GM10248 (cell line): ENCODE measurements around the gene PRDM1.

Source experiments
- CTCF ChIA-PET: fragments of 300-600 bp; sonication (Branson Sonifier 250); formaldehyde crosslinking; extraction: SDS; loops from one replicate; lab custom pipeline; 2021; ENCODE audit warnings: antibody characterized with exemption; lab: Yijun Ruan, JAX
- POLR2A ChIA-PET: fragments of 350-650 bp; sonication (Branson Sonifier 250); formaldehyde crosslinking; extraction: SDS; loops from one replicate; lab custom pipeline; 2020; ENCODE audit warnings: antibody characterized with exemption; lab: Yijun Ruan, JAX
- DNase-seq: peaks from one replicate; pipeline ENCODE4 v3.0.0; 2012; ENCODE audit errors: extremely low spot score
- TF ChIP-seq, protein P1 (sequence below): IDR thresholded peaks from 2 replicates; pipeline ENCODE4 v1.5.1; 2012; ENCODE audit warnings: mild to moderate bottlenecking, low read depth; ENCODE audit errors: extremely low read depth, missing control alignments, control extremely low read depth

PRDM1 gene

DNA sequence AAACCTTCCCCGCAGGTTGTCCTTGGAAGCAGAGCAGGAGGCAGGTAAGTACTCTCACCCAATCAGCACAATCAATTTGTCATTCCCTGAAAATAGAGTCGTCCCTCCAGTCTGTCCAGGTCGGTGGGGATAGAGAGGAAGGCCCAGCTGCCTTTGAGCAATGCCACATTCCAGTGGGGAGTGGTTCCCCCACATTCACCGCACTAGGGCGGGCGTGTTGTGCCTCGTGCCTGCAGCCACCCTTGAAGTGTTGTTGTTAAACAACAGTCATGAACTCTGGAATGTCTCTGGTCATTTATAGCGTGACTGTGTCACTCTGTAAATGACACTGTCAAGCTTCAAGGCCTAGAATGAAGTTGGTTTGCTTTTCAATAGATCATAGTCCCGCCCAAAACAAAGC lies 33.4 kb downstream of the PRDM1 start:
- no peak for DNase-seq
- ChIA-PET CTCF (interaction anchor here (0.9 to 2.0 kb wide), 7 partner anchors 11 to 637 kb away, joined by 3 to 8 read pairs (median 4); no protein-coding TSS in a partner anchor), POLR2A (no interaction called here)
- TF ChIP-seq, protein P1, sequence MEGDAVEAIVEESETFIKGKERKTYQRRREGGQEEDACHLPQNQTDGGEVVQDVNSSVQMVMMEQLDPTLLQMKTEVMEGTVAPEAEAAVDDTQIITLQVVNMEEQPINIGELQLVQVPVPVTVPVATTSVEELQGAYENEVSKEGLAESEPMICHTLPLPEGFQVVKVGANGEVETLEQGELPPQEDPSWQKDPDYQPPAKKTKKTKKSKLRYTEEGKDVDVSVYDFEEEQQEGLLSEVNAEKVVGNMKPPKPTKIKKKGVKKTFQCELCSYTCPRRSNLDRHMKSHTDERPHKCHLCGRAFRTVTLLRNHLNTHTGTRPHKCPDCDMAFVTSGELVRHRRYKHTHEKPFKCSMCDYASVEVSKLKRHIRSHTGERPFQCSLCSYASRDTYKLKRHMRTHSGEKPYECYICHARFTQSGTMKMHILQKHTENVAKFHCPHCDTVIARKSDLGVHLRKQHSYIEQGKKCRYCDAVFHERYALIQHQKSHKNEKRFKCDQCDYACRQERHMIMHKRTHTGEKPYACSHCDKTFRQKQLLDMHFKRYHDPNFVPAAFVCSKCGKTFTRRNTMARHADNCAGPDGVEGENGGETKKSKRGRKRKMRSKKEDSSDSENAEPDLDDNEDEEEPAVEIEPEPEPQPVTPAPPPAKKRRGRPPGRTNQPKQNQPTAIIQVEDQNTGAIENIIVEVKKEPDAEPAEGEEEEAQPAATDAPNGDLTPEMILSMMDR: no peak

DNA sequence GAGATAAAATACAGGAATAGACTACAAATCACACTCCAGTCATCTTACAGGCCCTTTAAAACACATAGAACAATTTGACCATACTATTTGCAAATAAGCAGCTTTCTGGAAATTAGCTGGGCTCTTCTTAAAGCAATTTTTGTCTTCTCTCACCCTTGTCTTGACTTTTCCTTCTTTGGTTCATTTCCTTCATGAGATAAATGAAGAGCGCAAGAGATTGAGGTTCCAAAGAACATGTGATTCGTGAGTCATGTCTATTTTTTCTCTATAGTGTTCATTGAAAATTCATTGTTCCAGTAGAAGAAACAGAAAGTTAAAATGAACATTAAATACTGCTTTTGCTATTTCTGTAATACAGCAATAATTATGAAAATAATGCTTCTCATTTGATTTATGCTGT lies 33.9 kb downstream of the PRDM1 start:
- no peak for DNase-seq
- TF ChIP-seq, protein P1: no peak
- POLR2A ChIA-PET: no interaction called here
- CTCF ChIA-PET: interaction anchor here (0.9 to 2.0 kb wide), 5 partner anchors 11 to 637 kb away, joined by 3 to 4 read pairs (median 4); no protein-coding TSS in a partner anchor

DNA sequence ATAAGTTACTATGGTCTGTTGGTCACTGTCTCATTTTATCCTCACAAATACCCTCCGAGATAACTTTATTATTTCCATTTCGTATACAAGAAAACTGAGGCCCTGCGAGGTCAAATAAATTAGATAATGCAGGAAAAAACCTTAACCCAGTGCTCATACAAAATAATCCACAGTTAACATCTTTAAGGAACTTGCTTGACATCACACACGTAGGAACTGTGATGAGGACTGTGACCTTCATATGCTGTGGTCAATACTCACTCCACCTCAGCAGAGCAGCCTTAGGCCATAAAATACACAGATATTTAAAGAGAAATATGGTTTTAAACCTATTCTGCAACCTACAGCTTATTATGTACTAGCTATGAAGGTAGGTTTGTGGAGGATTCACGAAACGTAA lies 34.3 kb downstream of the PRDM1 start:
- ChIA-PET POLR2A (no interaction called here), CTCF (interaction anchor here (0.9 kb wide), 1 partner anchor 103 kb away, joined by 3 read pairs; no protein-coding TSS in a partner anchor)

DNA sequence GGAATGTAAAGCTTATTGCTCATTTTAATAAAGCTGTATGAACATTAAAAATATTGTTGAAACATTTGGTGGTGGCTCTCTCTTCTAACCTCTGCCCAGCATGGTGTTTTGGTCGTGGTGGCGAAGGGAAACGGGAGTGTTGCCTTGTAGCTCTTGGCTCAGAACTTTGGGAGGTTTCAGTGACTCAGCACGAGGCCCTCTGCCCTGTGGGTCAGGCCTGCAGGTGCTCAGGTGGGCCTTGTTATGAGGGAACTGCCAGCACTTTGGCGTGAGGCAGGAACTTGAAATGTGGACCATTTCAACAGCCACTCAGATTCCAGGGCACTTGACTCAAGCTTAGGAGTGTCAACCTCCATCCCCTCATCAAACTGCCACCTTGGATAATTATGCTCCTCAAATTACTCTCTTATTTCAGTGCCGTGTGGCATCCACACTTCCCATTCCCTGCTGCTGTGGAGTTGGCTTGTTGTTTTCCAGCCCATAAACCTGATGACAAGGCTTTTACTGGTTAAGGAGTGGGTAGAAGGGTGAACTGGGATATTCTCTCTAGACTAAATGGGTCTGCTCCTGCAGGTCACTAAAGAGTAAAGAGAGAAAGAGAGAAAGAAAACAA lies 36.3 kb downstream of the PRDM1 start:
- TF ChIP-seq, protein P1: no peak
- DNase-seq: no peak
- CTCF ChIA-PET: interaction anchor here (0.9 to 2.1 kb wide), 4 partner anchors 11 to 101 kb away, joined by 3 to 7 read pairs (median 4); no protein-coding TSS in a partner anchor
- POLR2A ChIA-PET: no interaction called here

More for the DNA sequence above, 34.3 kb downstream of the PRDM1 start:
- TF ChIP-seq, protein P1: no peak
- DNase-seq: no peak

DNA sequence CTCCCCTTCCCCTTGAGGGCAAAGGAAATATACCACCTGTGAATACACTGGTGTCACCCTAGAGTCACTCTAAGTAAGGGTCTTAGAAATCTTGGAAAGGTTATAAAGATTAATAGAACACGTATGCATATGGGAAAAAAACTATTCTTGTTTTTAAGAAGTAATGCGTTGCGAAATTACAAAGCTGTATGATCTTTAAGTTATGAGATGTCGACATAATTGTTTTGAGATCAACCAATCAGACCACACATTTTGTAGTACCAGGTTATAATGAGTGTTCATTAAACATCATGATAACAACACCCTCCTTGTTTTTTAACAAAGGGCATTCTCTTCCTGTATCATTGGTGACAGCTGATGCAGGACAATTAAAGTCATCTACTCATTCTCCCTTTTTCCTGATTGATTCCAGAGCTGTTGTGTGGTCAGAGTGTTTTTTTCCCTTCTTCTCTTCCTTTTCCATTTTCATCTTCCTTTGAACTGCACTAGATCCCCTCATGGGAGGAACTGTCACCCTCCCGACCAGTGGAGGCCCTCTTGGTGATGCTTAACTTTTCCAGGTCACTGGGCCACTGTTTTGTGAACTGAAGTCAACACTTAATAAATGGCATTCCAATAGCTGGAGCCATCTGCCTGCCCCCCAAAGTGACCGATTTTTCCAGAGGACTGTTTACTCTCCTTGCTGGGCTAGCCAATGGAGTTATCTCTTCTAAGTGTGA lies 37.0 kb downstream of the PRDM1 start:
- TF ChIP-seq, protein P1: no peak
- DNase-seq: no peak
- POLR2A ChIA-PET: no interaction called here
- CTCF ChIA-PET: interaction anchor here (1.1 to 2.1 kb wide), 6 partner anchors 10 to 100 kb away, joined by 3 to 7 read pairs (median 4); no protein-coding TSS in a partner anchor

DNA sequence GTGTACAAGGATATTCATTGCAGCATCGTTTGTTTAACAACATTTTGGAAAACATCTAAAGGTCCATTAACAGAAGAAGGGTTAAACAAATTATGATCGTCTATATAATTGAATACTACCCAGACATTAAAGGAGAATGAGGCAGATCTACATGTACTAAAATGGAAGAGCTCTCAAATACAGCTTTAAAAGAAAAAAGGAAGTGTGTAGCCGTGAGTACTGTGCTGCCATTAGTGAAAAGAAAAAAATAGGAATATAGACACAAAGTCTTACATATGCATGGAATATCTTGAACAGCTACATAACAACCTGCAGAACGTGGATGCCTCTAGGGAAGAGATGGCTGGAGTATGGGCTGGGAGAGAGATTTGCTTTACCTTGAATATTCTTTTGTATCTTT lies 37.9 kb downstream of the PRDM1 start:
- no peak for DNase-seq
- TF ChIP-seq, protein P1: no peak
- POLR2A ChIA-PET: no interaction called here
- CTCF ChIA-PET: interaction anchor here (1.1 to 1.3 kb wide), 3 partner anchors 11 to 32 kb away, joined by 3 to 7 read pairs (median 3); no protein-coding TSS in a partner anchor
